ENCODE measurements around the gene BABAM2. TPM values are rescaled to one million over a fixed set of nuclear protein-coding genes. Genes with fewer than 3 reads are reported as not detected.

BABAM2 gene
- total and polyA plus RNA-seq, 10 of the 15 experiments (the other 5 are each of a cell fraction or from before 2014, with no cell fraction given) = 30.7 to 59.9 (median 44.5) TPM

DNA sequence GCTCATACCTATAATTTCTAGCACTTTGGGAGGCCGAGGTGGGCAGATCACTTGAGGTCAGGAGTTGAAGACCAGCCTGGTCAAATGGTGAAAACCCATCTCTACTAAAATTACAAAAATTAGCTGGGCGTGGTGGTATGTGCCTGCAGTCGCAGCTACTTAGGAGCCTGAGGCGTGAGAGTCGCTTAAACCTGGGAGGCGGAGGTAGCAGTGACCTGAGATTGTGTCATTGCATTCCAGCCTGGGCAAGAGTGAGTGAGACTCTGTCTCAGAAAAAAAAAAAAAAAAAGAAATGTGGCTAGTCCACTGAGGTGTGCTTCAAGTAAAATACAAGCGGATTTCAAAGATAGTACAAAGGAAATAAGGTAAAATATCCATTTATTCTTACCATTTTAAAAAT is 46.5 kb upstream of the BABAM2 start:
- Histone ChIP-seq H3K79me2 (ENCODE audit: control insufficient read depth, insufficient read depth, low read length) (no peaks in the 10 kb centered on the region), H3K4me2 (ENCODE audit: control insufficient read depth, insufficient read depth) (no peak overlapping the region), H4K20me1 (ENCODE audit: control insufficient read depth, insufficient read depth) (no peaks in the 10 kb centered on the region), H3K9me3 (replicated peaks; ENCODE audit: control insufficient read depth, insufficient read depth, low read length) (no peaks in the 10 kb centered on the region), H3K36me3 (ENCODE audit: control insufficient read depth in 2 of 2, insufficient read depth in 2 of 2, low read length in 1 of 2) (no peaks in the 10 kb centered on the region), H3K9ac (ENCODE audit: control insufficient read depth, insufficient read depth, low read length) (no peak overlapping the region), H3K27ac (ENCODE audit: control insufficient read depth, insufficient read depth) (no peak overlapping the region), H3K4me1 (ENCODE audit: control insufficient read depth, insufficient read depth, low read length) (no peaks in the 10 kb centered on the region), H3K27me3 (replicated peaks in 1 of 2; ENCODE audit: control insufficient read depth in 2 of 2, insufficient read depth in 2 of 2, low read length in 1 of 2) (no peaks in the 10 kb centered on the region), H2AFZ (ENCODE audit: control insufficient read depth, low read depth, low read length) (no peak overlapping the region), H3K4me3 (no peak overlapping the region)
- CTCF ChIA-PET = interaction anchor here (0.7 kb wide), 1 partner anchor 233 kb away, joined by 4 read pairs; no protein-coding TSS in a partner anchor
- FAIRE-seq = no peak
- SMC1A ChIA-PET (ENCODE audit: uncharacterized antibody, unreplicated experiment) = no interaction called here
- ATAC-seq = no peak
- DNase-seq (ENCODE audit: low read depth, low spot score) = no peak
- intact Hi-C loops (cut with micrococcal nuclease; ENCODE audit: unreplicated experiment) (no loop called here), in situ Hi-C loops (cut with MboI) (no loop called here)
- WGBS (ENCODE audit: insufficient coverage, insufficient replicate concordance, low lambda C conversion rate, missing lambda C conversion rate) = 75% methylated on average over 7 of the region's 7 CpGs
- RAD21 ChIA-PET (ENCODE audit: unreplicated experiment) = no interaction called here
- POLR2A ChIA-PET = no interaction called here
- BruUV-seq (replicated peaks) = no TSS peak
- TF ChIP-seq, protein P1, sequence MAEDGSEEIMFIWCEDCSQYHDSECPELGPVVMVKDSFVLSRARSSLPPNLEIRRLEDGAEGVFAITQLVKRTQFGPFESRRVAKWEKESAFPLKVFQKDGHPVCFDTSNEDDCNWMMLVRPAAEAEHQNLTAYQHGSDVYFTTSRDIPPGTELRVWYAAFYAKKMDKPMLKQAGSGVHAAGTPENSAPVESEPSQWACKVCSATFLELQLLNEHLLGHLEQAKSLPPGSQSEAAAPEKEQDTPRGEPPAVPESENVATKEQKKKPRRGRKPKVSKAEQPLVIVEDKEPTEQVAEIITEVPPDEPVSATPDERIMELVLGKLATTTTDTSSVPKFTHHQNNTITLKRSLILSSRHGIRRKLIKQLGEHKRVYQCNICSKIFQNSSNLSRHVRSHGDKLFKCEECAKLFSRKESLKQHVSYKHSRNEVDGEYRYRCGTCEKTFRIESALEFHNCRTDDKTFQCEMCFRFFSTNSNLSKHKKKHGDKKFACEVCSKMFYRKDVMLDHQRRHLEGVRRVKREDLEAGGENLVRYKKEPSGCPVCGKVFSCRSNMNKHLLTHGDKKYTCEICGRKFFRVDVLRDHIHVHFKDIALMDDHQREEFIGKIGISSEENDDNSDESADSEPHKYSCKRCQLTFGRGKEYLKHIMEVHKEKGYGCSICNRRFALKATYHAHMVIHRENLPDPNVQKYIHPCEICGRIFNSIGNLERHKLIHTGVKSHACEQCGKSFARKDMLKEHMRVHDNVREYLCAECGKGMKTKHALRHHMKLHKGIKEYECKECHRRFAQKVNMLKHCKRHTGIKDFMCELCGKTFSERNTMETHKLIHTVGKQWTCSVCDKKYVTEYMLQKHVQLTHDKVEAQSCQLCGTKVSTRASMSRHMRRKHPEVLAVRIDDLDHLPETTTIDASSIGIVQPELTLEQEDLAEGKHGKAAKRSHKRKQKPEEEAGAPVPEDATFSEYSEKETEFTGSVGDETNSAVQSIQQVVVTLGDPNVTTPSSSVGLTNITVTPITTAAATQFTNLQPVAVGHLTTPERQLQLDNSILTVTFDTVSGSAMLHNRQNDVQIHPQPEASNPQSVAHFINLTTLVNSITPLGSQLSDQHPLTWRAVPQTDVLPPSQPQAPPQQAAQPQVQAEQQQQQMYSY (CRISPR knock-in tag; IDR thresholded peaks at IDR 0.05) = no peak
- TF ChIP-seq HDGF (IDR thresholded peaks at IDR 0.05) (no peak), ATF7 (IDR thresholded peaks at IDR 0.05; ENCODE audit: low read depth) (no peak), ETV6 (conservative IDR thresholded peaks at IDR 0.05 in 1 of 2, IDR thresholded peaks at IDR 0.05 in 1 of 2; ENCODE audit: borderline replicate concordance in 1 of 2, low read depth in 1 of 2) (no peak), FOXK2 (IDR thresholded peaks at IDR 0.05) (no peak), POLR2A (IDR thresholded peaks at IDR 0.05; ENCODE audit: low read depth, low read length) (no peak), FOXM1 (IDR thresholded peaks at IDR 0.05; ENCODE audit: low read depth, low read length) (no peak), KAT2A (conservative IDR thresholded peaks at IDR 0.05; ENCODE audit: control insufficient read depth, low read depth, low read length) (no peak), STAT1 (conservative IDR thresholded peaks at IDR 0.05) (no peak), NR2C2 (IDR thresholded peaks at IDR 0.05; ENCODE audit: borderline replicate concordance, control insufficient read depth, insufficient read length, low read depth) (no peak), SUPT20H (IDR thresholded peaks at IDR 0.05; ENCODE audit: borderline replicate concordance, control insufficient read depth, low read depth, low read length) (no peak), TAF1 (IDR thresholded peaks at IDR 0.05; ENCODE audit: borderline replicate concordance, low read depth, low read length) (no peak), ZZZ3 (IDR thresholded peaks at IDR 0.05; ENCODE audit: control insufficient read depth, insufficient read length, low read depth) (no peak)
- TF ChIP-seq, protein P2, sequence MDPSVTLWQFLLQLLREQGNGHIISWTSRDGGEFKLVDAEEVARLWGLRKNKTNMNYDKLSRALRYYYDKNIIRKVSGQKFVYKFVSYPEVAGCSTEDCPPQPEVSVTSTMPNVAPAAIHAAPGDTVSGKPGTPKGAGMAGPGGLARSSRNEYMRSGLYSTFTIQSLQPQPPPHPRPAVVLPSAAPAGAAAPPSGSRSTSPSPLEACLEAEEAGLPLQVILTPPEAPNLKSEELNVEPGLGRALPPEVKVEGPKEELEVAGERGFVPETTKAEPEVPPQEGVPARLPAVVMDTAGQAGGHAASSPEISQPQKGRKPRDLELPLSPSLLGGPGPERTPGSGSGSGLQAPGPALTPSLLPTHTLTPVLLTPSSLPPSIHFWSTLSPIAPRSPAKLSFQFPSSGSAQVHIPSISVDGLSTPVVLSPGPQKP (IDR thresholded peaks at IDR 0.05; ENCODE audit: low read depth, low read length) = no peak
- TF ChIP-seq, protein P3, sequence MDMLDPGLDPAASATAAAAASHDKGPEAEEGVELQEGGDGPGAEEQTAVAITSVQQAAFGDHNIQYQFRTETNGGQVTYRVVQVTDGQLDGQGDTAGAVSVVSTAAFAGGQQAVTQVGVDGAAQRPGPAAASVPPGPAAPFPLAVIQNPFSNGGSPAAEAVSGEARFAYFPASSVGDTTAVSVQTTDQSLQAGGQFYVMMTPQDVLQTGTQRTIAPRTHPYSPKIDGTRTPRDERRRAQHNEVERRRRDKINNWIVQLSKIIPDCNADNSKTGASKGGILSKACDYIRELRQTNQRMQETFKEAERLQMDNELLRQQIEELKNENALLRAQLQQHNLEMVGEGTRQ (IDR thresholded peaks at IDR 0.05; ENCODE audit: borderline replicate concordance, low read depth, low read length) = no peak
- TF ChIP-seq, protein P4, sequence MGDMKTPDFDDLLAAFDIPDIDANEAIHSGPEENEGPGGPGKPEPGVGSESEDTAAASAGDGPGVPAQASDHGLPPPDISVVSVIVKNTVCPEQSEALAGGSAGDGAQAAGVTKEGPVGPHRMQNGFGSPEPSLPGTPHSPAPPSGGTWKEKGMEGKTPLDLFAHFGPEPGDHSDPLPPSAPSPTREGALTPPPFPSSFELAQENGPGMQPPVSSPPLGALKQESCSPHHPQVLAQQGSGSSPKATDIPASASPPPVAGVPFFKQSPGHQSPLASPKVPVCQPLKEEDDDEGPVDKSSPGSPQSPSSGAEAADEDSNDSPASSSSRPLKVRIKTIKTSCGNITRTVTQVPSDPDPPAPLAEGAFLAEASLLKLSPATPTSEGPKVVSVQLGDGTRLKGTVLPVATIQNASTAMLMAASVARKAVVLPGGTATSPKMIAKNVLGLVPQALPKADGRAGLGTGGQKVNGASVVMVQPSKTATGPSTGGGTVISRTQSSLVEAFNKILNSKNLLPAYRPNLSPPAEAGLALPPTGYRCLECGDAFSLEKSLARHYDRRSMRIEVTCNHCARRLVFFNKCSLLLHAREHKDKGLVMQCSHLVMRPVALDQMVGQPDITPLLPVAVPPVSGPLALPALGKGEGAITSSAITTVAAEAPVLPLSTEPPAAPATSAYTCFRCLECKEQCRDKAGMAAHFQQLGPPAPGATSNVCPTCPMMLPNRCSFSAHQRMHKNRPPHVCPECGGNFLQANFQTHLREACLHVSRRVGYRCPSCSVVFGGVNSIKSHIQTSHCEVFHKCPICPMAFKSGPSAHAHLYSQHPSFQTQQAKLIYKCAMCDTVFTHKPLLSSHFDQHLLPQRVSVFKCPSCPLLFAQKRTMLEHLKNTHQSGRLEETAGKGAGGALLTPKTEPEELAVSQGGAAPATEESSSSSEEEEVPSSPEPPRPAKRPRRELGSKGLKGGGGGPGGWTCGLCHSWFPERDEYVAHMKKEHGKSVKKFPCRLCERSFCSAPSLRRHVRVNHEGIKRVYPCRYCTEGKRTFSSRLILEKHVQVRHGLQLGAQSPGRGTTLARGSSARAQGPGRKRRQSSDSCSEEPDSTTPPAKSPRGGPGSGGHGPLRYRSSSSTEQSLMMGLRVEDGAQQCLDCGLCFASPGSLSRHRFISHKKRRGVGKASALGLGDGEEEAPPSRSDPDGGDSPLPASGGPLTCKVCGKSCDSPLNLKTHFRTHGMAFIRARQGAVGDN (IDR thresholded peaks at IDR 0.05) = no peak
